ENCODE measurements around the gene LRIG2. TPM values are rescaled to one million over a fixed set of nuclear protein-coding genes. Genes with fewer than 3 reads are reported as not detected.
A peak's percentile ranks its signal among the peaks of the same experiment; 100 is the strongest.

LRIG2 gene
- total and polyA plus RNA-seq, 9 of the 15 experiments (the other 6 are each of a cell fraction or from before 2014, with no cell fraction given), result 1.8 to 28.1 (median 11.5) TPM

- TF ChIP-seq, protein P1, sequence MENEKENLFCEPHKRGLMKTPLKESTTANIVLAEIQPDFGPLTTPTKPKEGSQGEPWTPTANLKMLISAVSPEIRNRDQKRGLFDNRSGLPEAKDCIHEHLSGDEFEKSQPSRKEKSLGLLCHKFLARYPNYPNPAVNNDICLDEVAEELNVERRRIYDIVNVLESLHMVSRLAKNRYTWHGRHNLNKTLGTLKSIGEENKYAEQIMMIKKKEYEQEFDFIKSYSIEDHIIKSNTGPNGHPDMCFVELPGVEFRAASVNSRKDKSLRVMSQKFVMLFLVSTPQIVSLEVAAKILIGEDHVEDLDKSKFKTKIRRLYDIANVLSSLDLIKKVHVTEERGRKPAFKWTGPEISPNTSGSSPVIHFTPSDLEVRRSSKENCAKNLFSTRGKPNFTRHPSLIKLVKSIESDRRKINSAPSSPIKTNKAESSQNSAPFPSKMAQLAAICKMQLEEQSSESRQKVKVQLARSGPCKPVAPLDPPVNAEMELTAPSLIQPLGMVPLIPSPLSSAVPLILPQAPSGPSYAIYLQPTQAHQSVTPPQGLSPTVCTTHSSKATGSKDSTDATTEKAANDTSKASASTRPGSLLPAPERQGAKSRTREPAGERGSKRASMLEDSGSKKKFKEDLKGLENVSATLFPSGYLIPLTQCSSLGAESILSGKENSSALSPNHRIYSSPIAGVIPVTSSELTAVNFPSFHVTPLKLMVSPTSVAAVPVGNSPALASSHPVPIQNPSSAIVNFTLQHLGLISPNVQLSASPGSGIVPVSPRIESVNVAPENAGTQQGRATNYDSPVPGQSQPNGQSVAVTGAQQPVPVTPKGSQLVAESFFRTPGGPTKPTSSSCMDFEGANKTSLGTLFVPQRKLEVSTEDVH (IDR thresholded peaks at IDR 0.05; ENCODE audit: low read depth, partially characterized antibody), result peak; percentile 66
- TF ChIP-seq GABPA (tag; conservative IDR thresholded peaks at IDR 0.05; ENCODE audit: low read depth) (peak; percentile 59; the same call in 1 of the 2 replicates), ZNF639 (CRISPR knock-in tag; conservative IDR thresholded peaks at IDR 0.05 in 1 of 2, IDR thresholded peaks at IDR 0.05 in 1 of 2) (peak in 1 of 2 experiments; percentile 50; a peak in 1 of 4 replicates), ZNF384 (IDR thresholded peaks at IDR 0.05; ENCODE audit: low read depth, low read length) (peak; percentile 11; the same call in 1 of the 2 replicates), TAF1 (IDR thresholded peaks at IDR 0.05; ENCODE audit: control insufficient read depth, extremely low read depth, insufficient read depth, low read length, severe bottlenecking) (peak; percentile 41), EHMT2 (IDR thresholded peaks at IDR 0.05) (0 out of 2 replicates have a peak, but pooled peaks have one; percentile 5), TAF7 (tag; IDR thresholded peaks at IDR 0.05) (peak; percentile 54), POLR2AphosphoS5 (IDR thresholded peaks at IDR 0.05; ENCODE audit: control insufficient read depth, insufficient read depth, low read depth, low read length) (peak; percentile 78), SAP30 (IDR thresholded peaks at IDR 0.05; ENCODE audit: borderline replicate concordance, insufficient read depth, low read depth, low read length, poor library complexity, severe bottlenecking) (peak; percentile 87), ZNF431 (CRISPR knock-in tag; IDR thresholded peaks at IDR 0.05) (peak; percentile 57; the same call in 1 of the 2 replicates), BRD9 (IDR thresholded peaks at IDR 0.05; ENCODE audit: low read depth, partially characterized antibody) (peak; percentile 99), TEAD1 (CRISPR knock-in tag; IDR thresholded peaks at IDR 0.05) (peak; percentile 50 to 53; a peak in 1 of 4 replicates), KDM5B (IDR thresholded peaks at IDR 0.05; ENCODE audit: insufficient replicate concordance, low read depth, low read length) (peak; percentile 98), HDAC6 (IDR thresholded peaks at IDR 0.05; ENCODE audit: low read depth, low read length) (no peak)
- TF ChIP-seq, protein P2, sequence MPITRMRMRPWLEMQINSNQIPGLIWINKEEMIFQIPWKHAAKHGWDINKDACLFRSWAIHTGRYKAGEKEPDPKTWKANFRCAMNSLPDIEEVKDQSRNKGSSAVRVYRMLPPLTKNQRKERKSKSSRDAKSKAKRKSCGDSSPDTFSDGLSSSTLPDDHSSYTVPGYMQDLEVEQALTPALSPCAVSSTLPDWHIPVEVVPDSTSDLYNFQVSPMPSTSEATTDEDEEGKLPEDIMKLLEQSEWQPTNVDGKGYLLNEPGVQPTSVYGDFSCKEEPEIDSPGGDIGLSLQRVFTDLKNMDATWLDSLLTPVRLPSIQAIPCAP (CRISPR knock-in tag; IDR thresholded peaks at IDR 0.05; ENCODE audit: borderline replicate concordance), result peak; percentile 68; the same call in 1 of the 2 replicates
Measured at GRCh38 chr1:113072757-113073478, at the start of gene LRIG2 (continued).
